Measurements from ENCODE around the gene TNFAIP3. TPM values are rescaled to one million over a fixed set of nuclear protein-coding genes. Genes with fewer than 3 reads are reported as not detected.

TNFAIP3 gene
- total RNA-seq, 4 donors from 2014 or later = 21.0 to 54.3 (median 29.8) TPM

DNA sequence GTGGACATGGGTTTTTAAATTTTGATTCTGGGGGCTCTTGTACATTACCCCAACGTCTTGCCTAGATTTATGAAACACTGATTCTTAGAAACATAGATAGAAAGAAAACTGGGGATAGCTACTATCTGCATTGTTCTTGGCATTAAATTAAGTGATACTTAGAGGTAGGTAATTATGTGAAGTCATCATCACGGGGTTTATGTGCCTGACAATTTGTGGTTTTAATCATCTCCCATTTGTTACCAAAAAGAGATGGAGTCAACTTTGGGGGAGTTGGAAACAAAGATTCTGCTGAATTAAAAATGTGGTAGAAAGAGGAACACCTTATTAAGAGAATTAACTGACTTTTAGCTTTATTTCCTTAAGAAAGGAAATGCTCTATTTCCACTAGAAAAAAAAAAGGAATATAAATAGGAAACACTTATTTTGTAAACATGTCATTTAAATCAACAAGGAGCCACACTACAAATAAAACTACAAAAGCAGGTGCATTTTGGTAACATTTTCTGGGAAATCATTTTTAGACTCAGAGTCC is 5.6 kb downstream of the TNFAIP3 start:
- Histone ChIP-seq H3K27ac (replicated peaks in 1 of 4) (peak overlapping the region; percentile 71 to 94 (median 92)), H3K4me3 (peak overlapping the region; percentile 24 to 93 (median 56)), H3K4me1 (peaks cover 24 to 72% (median 69%) of the 10 kb centered on the region in 4 donors), H3K27me3 (no peaks in the 10 kb centered on the region), H3K36me3 (peaks cover 30 to 44% (median 32%) of the 10 kb centered on the region in 4 donors), H3K9me3 (no peaks in the 10 kb centered on the region)
- DNase-seq (ENCODE audit: extremely low spot score) = no peak
- intact Hi-C loops (cut with DNase I) = no loop called here
- no peak for TF ChIP-seq EP300 (IDR thresholded peaks at IDR 0.05)
- TF ChIP-seq, protein P1, sequence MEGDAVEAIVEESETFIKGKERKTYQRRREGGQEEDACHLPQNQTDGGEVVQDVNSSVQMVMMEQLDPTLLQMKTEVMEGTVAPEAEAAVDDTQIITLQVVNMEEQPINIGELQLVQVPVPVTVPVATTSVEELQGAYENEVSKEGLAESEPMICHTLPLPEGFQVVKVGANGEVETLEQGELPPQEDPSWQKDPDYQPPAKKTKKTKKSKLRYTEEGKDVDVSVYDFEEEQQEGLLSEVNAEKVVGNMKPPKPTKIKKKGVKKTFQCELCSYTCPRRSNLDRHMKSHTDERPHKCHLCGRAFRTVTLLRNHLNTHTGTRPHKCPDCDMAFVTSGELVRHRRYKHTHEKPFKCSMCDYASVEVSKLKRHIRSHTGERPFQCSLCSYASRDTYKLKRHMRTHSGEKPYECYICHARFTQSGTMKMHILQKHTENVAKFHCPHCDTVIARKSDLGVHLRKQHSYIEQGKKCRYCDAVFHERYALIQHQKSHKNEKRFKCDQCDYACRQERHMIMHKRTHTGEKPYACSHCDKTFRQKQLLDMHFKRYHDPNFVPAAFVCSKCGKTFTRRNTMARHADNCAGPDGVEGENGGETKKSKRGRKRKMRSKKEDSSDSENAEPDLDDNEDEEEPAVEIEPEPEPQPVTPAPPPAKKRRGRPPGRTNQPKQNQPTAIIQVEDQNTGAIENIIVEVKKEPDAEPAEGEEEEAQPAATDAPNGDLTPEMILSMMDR (IDR thresholded peaks at IDR 0.05) = no peak
- TF ChIP-seq POLR2AphosphoS5 (IDR thresholded peaks at IDR 0.05) = no peak
- no peak for TF ChIP-seq POLR2A (IDR thresholded peaks at IDR 0.05; ENCODE audit: low read depth)
- 72% methylated on average over 2 of the region's 2 CpGs for WGBS

DNA sequence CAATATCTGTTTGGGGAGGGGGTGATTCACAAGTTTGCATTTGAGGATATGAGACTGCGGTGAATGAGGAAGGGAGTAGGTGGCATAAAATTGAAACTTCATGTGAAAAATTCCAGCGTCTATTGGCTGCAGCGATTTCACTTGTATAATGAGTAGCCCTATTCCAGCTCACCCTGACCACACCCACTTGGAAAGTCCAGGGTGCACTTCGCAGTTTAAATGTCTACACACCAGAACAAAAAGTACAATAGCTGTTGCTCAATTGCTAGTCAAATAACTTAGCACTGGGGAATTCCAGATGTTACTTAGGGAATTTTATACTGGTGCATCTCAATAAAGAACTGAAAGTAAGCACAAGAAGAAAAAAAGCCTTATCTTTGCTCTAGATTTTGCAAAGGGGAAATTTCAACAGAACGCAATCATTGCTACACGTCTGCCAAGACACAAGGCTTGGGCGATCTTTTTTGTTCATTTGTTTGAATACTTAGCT is 6.3 kb downstream of the TNFAIP3 start:
- Histone ChIP-seq H3K4me1 (peaks cover 22 to 73% (median 69%) of the 10 kb centered on the region in 4 donors), H3K4me3 (peak overlapping the region; percentile 24 to 41 (median 29)), H3K27ac (replicated peaks in 1 of 4) (peak overlapping the region; percentile 71 to 94 (median 92)), H3K9me3 (no peaks in the 10 kb centered on the region), H3K27me3 (no peaks in the 10 kb centered on the region), H3K36me3 (peaks cover 36 to 51% (median 39%) of the 10 kb centered on the region in 4 donors)
- intact Hi-C loops (cut with DNase I) = no loop called here
- TF ChIP-seq POLR2A (IDR thresholded peaks at IDR 0.05; ENCODE audit: low read depth) (no peak), POLR2AphosphoS5 (IDR thresholded peaks at IDR 0.05) (peak; percentile 84), EP300 (IDR thresholded peaks at IDR 0.05) (peak; percentile 27)
- 14% methylated on average over 7 of the region's 7 CpGs for WGBS
- no peak for DNase-seq (ENCODE audit: extremely low spot score)

DNA sequence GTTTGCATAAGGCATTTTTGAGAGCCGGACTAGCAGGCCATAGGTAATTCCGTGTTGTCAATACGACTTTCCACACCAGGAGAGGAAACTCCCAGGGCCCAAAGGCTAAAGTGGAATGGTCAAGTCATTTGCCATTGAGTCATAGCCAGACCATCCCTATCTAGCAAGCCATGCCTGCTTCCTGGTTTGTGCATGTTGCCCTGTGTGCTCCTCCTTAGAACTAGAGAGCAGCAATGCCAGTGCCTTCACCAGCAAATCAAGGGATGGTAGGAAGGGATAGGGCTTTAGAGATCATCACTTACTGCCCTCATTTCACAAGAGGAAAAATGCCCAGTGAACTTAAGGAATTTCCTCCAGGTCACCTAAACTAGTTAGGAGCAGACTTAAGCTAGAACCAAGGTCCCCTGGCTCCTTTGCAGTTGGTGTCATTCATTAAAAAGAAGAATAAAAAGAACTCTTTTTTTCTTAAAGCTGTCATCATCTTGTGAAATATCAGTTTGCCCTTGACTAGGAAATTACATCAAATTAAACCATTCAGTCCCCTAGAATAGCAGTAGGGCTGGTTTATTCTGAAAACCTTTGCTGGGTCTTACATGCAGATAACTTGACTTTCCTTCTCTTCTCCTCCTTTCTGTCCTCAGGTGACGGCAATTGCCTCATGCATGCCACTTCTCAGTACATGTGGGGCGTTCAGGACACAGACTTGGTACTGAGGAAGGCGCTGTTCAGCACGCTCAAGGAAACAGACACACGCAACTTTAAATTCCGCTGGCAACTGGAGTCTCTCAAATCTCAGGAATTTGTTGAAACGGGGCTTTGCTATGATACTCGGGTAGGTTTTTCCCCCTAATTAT is 7.4 kb downstream of the TNFAIP3 start:
- Histone ChIP-seq H3K4me1 (peaks cover 30 to 74% (median 70%) of the 10 kb centered on the region in 4 donors), H3K27ac (replicated peaks in 1 of 4) (peak overlapping the region; percentile 71 to 94 (median 92)), H3K9me3 (no peaks in the 10 kb centered on the region), H3K36me3 (peaks cover 48 to 62% (median 50%) of the 10 kb centered on the region in 4 donors), H3K4me3 (no peak overlapping the region), H3K27me3 (no peaks in the 10 kb centered on the region)
- TF ChIP-seq EP300 (IDR thresholded peaks at IDR 0.05) (no peak), POLR2AphosphoS5 (IDR thresholded peaks at IDR 0.05) (no peak), POLR2A (IDR thresholded peaks at IDR 0.05; ENCODE audit: low read depth) (no peak)
- TF ChIP-seq, protein P1 (IDR thresholded peaks at IDR 0.05) = no peak
- no peak for DNase-seq (ENCODE audit: extremely low spot score)
- 91% methylated on average over 11 of the region's 11 CpGs for WGBS
- intact Hi-C loops (cut with DNase I) = no loop called here

DNA sequence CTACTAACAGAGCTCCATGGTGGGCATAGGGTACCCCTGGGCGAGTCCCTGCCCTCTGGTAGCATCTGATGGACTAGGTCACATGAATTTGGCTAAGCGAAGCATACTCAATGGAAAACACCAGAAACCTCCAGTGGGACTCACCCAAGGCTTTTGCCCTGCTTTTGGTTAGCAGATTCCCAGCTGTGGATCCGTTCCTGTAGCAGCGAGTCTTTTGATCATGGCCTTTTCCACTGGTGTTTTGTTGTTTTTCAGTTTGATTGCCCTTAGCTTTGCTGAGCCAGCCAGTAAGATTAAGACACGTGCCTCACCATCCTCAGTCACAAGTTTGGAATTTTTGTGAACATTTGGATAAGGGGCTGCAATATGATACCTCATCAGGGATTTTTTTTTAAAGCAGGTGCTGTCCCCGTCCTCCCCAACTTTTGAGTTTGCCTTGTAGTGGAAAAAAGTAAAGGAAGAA is 8.0 kb downstream of the TNFAIP3 start:
- Histone ChIP-seq H3K27me3 (no peaks in the 10 kb centered on the region), H3K27ac (replicated peaks in 1 of 4) (peak overlapping the region; percentile 2 to 32 (median 16)), H3K9me3 (no peaks in the 10 kb centered on the region), H3K4me3 (no peak overlapping the region), H3K4me1 (peaks cover 30 to 74% (median 70%) of the 10 kb centered on the region in 4 donors), H3K36me3 (peaks cover 54 to 69% (median 57%) of the 10 kb centered on the region in 4 donors)
- TF ChIP-seq, protein P1 (IDR thresholded peaks at IDR 0.05) = no peak
- TF ChIP-seq EP300 (IDR thresholded peaks at IDR 0.05) = no peak
- no peak for TF ChIP-seq POLR2AphosphoS5 (IDR thresholded peaks at IDR 0.05)
- TF ChIP-seq POLR2A (IDR thresholded peaks at IDR 0.05; ENCODE audit: low read depth) = no peak
- 91% methylated on average over 6 of the region's 6 CpGs for WGBS
- intact Hi-C loops (cut with DNase I) = no loop called here
- no peak for DNase-seq (ENCODE audit: extremely low spot score)

DNA sequence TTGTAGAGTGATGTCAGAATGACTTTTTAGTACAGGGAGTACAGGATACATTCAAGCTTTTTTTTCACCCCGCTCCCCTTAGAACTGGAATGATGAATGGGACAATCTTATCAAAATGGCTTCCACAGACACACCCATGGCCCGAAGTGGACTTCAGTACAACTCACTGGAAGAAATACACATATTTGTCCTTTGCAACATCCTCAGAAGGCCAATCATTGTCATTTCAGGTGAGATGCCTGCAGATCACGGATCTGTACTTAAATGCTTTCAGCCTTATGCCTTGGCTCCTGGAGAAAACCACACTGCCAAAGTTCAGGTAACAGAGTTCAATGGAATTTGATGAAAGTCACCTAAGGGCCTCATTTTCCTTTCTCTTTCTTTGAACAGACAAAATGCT is 8.5 kb downstream of the TNFAIP3 start:
- DNase-seq (ENCODE audit: extremely low spot score) = no peak
- peaks cover 30 to 74% (median 67%) of the 10 kb centered on the region in 4 donors for H3K4me1 ChIP-seq
- intact Hi-C loops (cut with DNase I) = no loop called here

More for the DNA sequence above, 8.5 kb downstream of the TNFAIP3 start:
- 84% methylated on average over 3 of the region's 3 CpGs for WGBS
- H3K4me3 ChIP-seq = no peak overlapping the region
- peaks cover 59 to 74% (median 62%) of the 10 kb centered on the region in 4 donors for H3K36me3 ChIP-seq
- no peak for TF ChIP-seq POLR2AphosphoS5 (IDR thresholded peaks at IDR 0.05)
- TF ChIP-seq, protein P1 (IDR thresholded peaks at IDR 0.05) = no peak
- TF ChIP-seq EP300 (IDR thresholded peaks at IDR 0.05) = no peak
- no peak for TF ChIP-seq POLR2A (IDR thresholded peaks at IDR 0.05; ENCODE audit: low read depth)
- H3K27me3 ChIP-seq = no peaks in the 10 kb centered on the region
- no peaks in the 10 kb centered on the region for H3K9me3 ChIP-seq
- peak overlapping the region in 2 of 4 donors; percentile 2 to 25 for H3K27ac ChIP-seq (replicated peaks in 1 of 4)

All from esophagus muscularis mucosa (tissue), 4 donors.